GM18909 (cell line): Measurements from ENCODE around the gene SECISBP2.

Experiments
- ATAC-seq: cut with Tn5 transposase; IDR thresholded peaks from one replicate; pipeline ENCODE4 v1.9.1; 2021; ENCODE audit warnings: mild to moderate bottlenecking; ENCODE audit not compliant: unreplicated experiment, poor library complexity

Gene SECISBP2

GRCh38 chr9:89345476-89345875, 27.2 kb downstream of the SECISBP2 start:
- no peak for ATAC-seq

- no peak for ATAC-seq
Measured at GRCh38 chr9:89346696-89347095, 28.4 kb downstream of the SECISBP2 start.

DNA sequence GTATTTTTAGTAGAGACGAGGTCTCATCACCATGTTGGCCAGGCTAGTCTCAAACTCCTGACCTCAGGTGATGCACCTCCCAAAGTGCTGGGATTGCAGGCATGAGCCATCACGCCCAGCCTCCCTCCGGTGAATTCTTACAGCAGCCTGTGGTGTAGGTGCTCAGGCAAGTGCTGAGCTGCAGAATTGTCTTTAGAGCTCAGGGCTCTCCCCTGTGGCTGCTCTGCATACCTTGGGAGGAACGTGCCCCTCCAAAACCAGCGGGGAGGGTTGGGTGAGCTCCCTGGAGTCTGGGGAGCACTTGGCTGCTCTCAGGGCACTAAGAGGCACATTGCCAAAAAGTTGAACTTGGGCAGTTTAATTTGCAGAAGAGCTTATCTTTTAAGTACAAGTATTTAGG, 29.4 kb downstream of the SECISBP2 start:
- no peak for ATAC-seq

GRCh38 chr9:89349607-89350006, 31.3 kb downstream of the SECISBP2 start:
- ATAC-seq, result no peak

- no peak for ATAC-seq
Measured at GRCh38 chr9:89350988-89351557, 32.8 kb downstream of the SECISBP2 start.

DNA sequence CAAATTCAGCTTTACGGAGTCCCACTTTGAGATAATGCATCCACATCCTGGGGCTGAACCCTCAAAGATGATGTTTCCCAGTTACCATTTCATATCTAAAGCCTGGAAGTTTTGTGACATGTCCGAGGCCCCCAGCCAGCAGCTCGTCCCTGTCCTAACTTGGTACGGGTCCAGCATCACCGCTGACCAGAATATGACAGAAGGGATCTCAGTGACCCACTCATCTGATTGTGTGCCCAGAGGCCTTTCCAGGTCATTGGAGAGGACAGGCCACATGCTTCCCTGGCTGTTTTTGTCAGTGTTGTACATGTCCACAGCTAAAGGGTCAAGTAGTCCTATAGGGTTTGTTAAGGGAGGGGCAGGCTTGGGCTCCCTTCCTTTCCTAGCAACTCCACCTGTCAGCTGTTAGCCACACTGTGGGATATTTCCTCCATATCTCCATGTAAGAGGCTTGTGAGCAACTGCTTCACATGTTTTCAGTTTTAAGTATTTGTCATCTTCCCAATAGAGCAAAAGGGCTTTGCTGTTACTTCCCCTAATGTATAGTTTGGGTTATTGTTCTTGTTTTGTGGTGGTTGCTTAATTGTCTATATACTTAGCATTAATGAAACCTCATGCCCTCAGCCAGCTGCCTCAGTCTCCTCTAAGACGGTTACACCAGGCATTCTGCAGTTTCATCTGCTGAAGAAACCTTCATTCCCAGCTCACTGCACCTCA, 33.4 kb downstream of the SECISBP2 start:
- ATAC-seq, result no peak

DNA sequence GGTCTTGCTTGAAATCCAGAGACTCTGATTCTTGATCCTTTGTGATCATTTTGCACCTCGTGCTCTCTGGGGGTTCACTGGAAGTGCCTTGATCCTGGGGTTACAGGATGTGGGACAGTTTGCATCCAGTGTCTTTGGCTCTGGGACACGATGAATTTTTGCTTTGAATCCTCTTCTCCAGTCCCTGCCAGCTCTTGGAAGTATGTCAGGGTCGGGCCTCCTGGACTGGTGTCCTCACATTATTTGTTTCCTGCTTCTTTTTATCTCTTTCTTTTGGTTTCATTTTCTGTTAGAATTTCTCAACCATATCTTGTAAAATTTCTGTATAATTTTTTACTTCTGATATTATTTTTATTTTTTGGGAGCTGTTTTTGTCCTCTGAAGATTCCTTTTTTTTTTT, 34.2 kb downstream of the SECISBP2 start:
- ATAC-seq, result no peak

DNA sequence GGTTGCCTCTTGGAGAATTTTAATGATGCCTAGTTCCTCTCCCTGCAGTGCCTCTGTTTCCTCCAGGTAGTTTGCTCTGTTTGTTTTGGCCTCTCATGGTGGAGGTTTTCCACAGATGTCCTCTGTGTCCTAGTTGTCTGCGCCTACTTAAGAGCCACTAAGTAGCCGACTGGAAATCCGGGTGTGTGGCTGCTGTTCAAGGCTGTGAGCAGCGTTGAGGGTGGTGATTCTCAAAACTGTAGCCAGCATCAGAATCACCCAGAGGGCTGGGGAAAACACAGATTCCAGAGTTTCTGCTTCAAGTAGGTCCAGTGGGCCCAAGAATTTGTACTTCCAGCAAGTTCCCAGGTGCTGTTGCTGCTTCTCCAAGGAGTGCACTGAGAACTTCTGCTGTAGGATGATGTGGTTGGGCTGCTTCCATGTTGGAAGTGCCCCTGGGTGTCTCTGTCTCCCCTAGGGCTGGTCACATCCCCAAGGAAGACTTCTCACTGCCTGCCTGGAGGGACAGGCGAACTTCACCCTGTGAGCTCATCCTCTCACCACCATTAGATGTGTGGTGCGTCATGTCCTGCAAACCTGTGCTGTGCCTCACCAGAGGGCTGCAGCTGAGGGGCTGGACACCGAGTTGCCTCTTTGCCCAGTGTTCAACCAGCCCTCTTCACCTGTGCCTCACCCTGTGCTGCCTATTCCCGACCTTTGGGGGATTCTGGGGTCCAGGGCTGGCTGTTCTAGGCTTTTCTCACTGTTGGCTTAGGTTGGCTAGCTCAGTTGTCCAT, 34.8 kb downstream of the SECISBP2 start:
- no peak for ATAC-seq

- ATAC-seq, result no peak
Measured at GRCh38 chr9:89353989-89354388, 35.7 kb downstream of the SECISBP2 start.

DNA sequence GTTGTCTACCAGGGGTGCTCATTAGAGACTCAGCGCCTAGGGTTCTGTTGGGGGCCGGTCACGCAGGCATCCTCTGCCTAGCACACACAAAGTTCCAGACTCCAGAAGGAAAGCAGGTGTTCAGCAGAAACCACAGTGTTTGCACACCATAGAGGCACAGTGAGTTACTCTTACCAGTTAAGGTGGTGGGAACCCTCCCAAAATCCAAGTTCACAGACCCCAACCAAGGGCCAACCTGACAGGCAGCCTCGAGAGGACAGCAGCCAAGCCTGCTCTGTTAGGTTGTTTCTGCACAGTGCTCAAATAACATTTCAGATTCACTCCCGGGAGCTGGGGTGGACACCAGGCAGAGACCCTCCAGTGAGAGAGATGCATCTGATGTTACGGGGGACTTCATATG, 36.2 kb downstream of the SECISBP2 start:
- no peak for ATAC-seq

DNA sequence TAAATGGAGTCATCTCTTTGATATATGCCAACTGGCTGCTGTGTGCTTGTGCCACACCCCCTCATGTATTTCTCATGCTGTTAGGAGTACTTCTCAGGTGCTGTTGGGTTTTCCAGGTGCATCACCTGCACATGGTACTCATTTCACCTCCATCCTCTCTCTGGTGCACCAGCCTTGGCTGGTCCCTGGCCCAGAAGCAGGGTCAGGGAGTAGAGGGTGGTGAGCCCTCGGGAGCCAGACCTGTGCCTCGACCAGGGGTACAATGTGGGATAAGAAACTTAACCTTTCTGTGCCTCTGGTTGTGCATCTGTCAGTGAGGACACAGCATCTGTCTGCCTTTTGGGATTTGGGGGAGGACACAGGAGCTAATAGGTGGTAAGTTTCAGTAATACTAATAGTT, 38.5 kb downstream of the SECISBP2 start:
- ATAC-seq, result no peak

GRCh38 chr9:89357331-89358197, 39.3 kb downstream of the SECISBP2 start:
- no peak for ATAC-seq

- ATAC-seq, result no peak
Measured at GRCh38 chr9:89358376-89358916, 40.1 kb downstream of the SECISBP2 start.

- ATAC-seq, result no peak
Measured at GRCh38 chr9:89358985-89359384, 40.7 kb downstream of the SECISBP2 start.

GRCh38 chr9:89359751-89360261, 41.5 kb downstream of the SECISBP2 start:
- ATAC-seq, result no peak

DNA sequence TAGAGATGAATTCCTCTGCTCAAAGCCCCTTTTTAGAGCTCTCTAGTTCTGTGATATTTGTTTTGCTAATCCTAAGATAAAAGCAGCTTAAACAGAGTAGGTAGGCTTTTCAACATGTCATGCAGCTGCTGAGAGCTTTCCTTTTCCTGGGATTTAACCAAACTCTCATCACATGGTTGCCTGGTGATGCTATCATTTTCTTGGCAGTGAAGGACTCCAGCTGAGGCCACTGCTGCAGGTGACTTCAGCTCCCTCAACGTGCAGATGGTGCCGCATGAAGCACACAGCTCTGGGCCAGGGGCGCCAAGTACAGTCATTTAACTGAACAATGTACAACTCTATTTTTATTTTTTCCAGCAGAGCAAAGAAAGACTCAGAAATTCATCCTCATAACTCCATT, 42.2 kb downstream of the SECISBP2 start:
- no peak for ATAC-seq

GRCh38 chr9:89361031-89361430, 42.7 kb downstream of the SECISBP2 start:
- ATAC-seq, result no peak

DNA sequence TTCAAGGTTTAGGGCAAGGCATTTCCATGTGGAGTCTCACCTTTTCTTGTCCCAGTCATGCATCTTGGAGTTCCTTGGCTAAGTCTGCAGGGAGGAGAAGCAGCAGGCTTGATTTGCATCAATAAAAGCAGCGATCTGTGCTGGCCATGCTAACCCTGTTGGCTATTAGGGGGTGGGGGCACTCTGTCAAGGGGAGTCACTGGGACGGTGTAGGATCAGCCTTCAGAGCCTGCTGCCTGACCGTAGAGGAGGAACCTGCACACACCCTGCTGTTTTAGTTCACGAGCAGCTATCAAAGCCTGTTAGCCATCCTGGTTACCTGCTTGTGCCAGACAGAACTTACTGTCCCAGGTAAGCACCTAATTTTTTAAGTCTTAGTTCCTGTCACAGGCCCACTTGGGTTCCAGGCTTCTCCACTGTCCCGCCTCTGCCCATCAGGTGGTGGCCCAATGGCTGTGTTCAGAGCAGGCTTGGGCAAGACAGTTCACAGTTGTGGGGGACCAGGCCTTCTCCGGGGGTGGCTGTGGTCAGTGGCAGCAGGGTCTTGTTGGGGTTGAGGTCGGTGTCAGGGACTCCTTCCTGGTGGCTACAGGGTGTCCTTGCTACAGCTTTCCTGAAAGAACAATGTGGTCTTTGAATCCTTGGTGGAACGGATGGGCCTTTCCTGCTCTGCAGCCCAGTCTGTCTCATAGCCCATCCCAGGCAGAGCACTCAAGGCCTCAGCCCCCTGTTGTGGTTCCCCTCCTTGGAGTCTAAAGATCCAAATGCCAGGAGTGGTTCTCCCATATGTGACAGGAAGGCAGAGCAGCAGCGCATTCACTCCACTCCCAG, 43.7 kb downstream of the SECISBP2 start:
- no peak for ATAC-seq

DNA sequence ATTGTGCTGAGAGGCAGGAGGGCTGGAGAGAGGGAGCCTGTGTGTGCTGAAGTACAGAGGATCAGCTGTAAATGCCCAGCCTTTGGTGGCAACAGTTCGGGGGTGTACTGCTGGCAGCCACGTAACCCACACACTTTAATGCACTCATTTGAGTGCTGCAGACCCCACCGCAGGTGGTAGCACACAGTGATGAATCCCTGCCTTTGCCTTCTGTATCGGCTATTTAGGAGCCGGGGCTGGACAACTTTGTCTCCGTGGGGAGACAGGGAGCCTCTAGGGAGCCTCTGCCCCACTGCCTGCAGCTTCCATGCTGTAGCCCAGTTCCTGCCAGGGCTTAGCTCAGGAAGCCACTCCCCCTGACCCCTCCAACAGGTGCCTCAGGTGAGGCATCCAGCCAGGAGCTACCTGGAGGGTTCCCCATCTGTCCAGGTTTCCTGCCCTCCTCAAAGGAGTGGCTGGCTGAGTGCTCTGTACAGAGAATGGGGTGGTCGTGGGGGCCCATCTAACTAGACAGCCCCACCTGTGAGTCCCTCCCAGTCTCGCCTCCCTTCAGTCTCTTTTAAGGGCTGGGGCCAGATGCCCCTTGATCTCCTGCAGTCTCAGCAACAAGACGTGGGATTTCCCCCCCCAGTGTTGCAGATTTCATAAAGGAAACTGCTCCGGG, 44.5 kb downstream of the SECISBP2 start:
- no peak for ATAC-seq
